GM21723 (cell line): Measurements from ENCODE around the gene UGGT2.
A peak's percentile ranks its signal among the peaks of the same experiment; 100 is the strongest.
"Not testable (repeated sequence)": the region's sequence is repeated elsewhere in the genome, so short reads cannot be mapped to it uniquely, and the experiment has no call there.

ENCODE experiments used
- ATAC-seq: cut with Tn5 transposase; IDR thresholded peaks from one replicate; pipeline ENCODE4 v1.9.1; 2021; ENCODE audit warnings: mild to moderate bottlenecking, moderate library complexity; ENCODE audit not compliant: unreplicated experiment

The UGGT2 gene

DNA sequence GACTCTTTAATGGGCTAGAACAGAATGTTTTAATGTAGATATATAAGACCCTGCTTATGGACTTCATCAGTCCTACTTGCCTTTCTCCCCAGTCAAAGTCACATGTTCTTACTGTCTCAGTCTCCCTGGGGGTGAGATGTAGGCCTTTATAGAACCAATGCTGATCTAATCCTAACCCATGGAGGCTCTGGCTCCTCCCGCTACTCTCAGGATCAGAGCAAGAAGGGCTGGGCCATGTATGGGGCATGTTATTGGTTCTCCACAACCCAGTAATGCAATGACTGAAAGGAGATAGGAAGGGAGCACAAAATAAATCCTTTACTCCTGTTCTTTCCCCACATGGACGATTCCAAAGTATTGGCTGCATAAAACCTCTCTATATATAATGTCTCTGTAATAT lies 82.3 kb downstream of the UGGT2 start:
- no peak for ATAC-seq

DNA sequence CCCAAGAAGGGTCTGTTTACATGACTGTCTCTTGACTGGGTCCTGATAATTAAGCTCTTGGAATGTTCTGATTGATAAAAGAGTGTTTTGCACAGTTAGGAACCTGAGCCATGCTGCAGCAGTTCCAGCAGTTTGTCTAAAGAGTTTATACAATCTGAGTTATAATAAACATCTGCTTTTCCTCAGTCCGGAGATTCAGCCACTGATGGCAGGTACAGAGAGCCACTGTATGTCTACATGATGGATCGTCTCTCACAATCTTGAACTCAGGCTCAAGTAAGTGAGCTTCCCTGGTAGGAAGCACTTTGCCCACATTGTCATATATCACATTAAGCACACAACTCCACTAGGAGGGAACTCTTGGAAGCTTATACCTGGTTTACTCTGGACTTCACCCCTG lies 84.3 kb downstream of the UGGT2 start:
- ATAC-seq: no peak

GRCh38 chr13:95957331-95957730 lies 95.9 kb downstream of the UGGT2 start:
- ATAC-seq: no peak

DNA sequence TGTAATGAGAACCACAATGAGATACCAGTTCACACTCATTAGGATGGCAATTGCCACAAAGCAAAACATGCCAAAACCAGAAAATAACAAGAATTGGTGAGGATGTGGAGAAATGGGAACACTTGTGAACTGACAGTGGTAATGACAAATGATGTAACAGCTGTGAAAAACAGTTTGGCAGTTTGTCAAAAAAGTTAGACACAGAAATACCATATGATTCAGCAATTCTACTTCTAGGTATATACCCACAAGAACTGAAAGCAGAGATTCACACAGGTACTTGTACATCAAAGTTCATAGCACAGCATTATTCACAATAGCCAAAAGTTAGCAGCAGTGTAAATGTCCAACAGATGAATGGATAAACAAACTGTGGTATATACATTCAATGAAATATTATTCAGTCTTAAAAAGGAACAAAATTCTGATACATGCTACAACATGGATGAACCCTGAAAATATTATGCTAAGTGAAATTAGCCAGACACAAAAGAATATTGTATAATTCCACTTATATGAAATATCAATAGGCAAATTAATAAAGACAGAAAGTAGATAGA lies 96.5 kb downstream of the UGGT2 start:
- no peak for ATAC-seq

GRCh38 chr13:95955719-95956118 lies 97.5 kb downstream of the UGGT2 start:
- ATAC-seq: no peak

DNA sequence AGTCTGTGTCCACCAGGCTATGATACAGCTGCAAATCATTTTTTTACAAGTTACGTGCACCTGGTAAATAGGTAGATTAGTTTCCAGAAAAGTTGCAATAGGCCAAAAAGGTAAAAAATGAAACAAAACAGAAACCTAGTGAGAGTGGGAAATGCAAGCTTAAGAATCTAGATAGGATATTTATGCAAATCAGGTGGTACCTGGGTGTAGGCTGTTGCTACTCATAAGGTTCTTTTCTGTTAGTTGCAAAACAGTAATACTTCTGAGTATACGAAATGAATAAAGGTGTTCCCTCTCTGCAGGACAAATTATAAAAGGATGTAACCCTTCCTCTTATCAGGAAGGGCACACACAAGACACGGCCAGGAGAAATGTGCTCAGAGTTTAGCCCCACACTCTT lies 97.9 kb downstream of the UGGT2 start:
- peak; percentile 78 for ATAC-seq

GRCh38 chr13:95954266-95954665 lies 98.9 kb downstream of the UGGT2 start:
- no peak for ATAC-seq

DNA sequence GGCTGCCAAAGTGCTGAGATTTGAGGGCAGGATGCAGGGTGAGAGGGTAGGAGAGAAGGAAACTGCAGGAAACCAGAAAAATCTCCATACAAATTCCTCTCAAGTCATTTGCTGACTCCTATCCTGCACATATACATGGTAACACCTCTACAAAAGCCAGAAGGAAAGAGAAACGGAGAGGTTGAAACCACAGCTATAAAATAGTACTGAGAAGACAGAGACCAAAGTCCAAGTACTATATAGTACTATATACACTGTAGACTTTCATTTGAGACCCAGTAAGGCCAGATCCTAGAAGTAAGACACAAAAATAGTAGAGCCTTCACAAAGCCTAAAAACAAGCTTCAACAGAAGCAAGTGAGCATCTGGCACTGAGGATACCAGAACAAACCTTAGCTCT lies 103.1 kb downstream of the UGGT2 start:
- ATAC-seq: no peak

DNA sequence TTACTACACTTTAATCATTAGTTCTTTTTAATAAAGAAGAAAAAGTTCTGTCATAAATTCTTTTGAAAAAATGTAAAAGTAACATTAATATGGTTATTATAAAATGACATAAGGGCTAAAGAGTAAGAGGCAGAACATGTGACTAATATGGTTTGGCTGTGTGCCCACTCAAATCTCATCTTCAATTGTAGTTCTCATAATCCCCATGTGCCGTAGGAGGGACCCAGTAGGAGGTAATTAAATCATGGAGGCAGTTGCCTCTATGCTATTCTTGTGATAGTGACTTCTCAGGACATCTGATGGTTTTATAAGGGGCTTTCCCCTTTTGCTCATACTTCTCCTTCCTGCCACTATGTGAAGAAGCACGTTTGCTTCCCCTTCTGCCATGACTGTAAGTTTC lies 104.5 kb downstream of the UGGT2 start:
- no peak for ATAC-seq

- no peak for ATAC-seq
These were observed 115.4 kb downstream of the UGGT2 start for GRCh38 chr13:95937714-95938320.

- ATAC-seq: no peak
These were observed 121.7 kb downstream of the UGGT2 start for GRCh38 chr13:95931300-95932025.

- no peak for ATAC-seq
These were observed 123.8 kb downstream of the UGGT2 start for GRCh38 chr13:95929430-95929829.

DNA sequence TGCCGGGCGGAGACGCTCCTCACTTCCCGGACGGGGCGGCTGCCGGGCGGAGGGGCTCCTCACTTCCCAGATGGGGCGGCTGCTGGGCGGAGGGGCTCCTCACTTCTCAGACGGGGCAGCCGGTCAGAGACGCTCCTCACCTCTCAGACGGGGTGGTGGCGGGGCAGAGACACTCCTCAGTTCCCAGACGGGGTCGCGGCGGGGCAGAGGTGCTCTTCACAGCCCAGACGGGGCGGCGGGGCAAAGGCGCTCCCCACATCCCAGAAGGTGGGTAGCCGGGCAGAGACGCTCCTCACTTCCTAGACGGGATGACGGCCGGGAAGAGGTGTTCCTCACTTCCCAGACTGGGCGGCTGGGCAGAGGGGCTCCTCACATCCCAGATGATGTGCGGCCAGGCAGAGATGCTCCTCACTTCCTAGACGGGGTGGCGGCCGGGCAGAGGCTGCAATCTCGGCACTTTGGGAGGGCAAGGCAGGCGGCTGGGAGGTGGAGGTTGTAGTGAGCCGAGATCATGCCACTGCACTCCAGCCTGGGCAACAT lies 124.8 kb downstream of the UGGT2 start:
- not testable (repeated sequence) for ATAC-seq

GRCh38 chr13:95926231-95926630 lies 127.0 kb downstream of the UGGT2 start:
- ATAC-seq: no peak

- ATAC-seq: no peak
These were observed 128.7 kb downstream of the UGGT2 start for GRCh38 chr13:95924389-95924994.

DNA sequence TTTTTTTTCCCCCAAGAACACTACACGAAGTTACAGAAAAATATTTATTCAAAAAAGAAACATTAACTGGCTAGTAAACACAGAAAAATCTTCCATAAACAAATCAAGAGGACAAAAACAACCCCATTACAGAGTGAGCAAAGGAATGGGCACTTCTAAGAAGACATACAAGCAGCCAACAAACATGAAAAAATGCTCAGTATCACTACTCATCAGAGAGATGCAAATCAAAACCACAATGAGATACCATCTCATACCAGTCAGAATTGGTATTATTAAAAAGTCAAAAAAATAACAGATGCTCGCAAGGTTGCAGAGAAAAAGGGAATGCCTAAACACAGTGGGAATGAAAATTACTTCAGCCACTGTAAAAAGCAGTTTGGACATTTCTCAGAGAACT lies 131.7 kb downstream of the UGGT2 start:
- no peak for ATAC-seq

DNA sequence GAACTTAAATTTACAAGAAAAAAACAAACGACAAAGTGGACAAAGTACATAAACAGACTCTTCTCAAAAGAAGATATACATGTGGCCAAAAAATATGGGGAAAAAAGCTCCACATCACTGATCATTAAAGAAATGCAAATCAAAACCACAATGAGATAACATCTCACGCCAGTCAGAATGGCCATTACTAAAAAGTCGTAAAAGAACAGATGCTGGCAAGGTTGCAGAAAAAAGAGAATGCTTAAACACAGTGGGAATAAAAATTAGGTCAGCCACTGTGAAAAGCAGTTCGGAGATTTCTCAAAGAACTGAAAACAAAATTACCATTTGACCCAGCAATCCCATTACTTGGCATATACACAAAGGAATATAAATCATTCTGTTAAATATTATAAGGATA lies 132.7 kb downstream of the UGGT2 start:
- no peak for ATAC-seq

DNA sequence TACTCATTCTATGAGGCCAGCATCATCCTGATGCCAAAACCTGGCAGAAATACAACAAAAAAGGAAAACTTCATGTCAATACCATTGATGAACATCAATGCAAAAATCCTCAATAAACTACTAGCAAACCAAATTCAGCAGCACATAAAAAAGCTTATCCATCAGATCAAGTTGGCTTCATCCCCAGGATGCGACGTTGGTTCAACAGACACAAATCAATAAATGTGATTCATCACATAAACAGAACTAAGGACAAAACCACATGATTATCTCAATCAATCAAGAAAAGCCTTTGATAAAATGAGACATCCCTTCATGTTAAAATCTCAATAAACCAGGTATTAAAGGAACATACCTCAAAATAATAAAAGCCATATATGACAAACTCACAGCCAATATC lies 134.3 kb downstream of the UGGT2 start:
- no peak for ATAC-seq

- no peak for ATAC-seq
These were observed 138.2 kb downstream of the UGGT2 start for GRCh38 chr13:95914991-95915501.

DNA sequence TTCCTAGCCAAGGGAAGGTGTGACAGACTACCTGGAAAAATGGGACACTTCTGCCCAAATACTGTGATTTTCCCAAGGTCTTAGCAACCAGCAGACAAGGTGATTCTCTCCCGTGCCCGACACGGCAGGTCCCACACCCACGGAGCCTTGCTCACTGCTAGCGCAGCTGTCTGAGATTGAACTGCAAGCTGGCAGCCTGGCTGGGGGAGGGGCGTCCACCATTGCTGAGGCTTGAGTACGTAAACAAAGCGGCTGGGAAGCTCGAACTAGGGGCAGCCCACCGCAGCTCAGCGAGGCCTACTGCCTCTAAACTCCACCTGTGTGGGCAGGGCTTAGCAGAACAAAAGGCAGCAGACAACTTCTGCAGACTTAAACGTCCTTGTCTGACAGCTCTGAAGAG lies 146.2 kb downstream of the UGGT2 start:
- ATAC-seq: no peak

DNA sequence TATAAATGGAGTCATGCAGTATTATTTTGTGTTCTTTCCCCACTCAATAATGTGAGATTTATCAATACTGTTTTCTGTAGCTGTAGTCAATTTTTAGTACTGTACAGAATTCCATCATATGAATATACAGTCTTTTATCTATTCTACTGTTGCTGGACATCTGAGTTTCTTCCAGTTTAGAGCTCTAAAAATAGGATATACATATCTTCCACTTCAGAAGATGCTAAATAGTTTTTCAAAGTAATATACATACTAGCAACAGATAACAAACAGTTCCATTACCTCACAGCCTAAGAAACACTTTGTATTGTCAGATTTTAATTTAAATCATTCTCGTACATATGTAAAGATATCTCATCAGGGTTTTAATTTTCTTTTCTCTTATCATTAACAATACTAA lies 149.6 kb downstream of the UGGT2 start:
- no peak for ATAC-seq

DNA sequence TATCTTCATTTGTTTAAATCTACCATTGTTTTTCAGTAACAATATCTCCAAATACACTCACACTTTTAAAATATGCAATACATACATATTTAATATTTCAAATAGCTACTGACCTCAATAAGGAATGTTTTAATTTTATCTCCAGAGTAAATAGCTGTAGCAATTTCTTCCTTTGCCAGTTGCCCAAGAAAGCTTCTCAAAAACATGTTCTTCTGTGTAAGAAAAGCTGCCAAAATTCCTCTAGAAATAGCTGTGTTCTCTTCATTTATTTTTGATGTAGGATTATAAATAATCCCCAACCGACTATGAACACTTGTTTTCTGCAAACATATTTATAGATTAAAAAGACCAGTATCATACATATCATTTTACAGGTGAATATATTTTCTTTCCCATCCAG lies 150.5 kb downstream of the UGGT2 start:
- ATAC-seq: no peak
